Kidney (tissue), 22 donors: ENCODE measurements around the gene HYPK. TPM values are rescaled to one million over a fixed set of nuclear protein-coding genes. Genes with fewer than 3 reads are reported as not detected.

Experiments used
- DNase-seq, 5 donors: peaks; one replicate each; pipeline ENCODE4 v3.0.0-alpha.2; 2013 to 2020
- FAIRE-seq: peaks from 2 replicates; lab custom pipeline; 2012; peaks lifted over from hg19 to GRCh38; lab: Jason Lieb, UNC
- H3K27ac ChIP-seq, 2 donors: one replicate each; pipeline ENCODE4 v1.7.0; 2013; ENCODE audit warnings: low read depth in 2 of 2, low read length in 2 of 2, inconsistent platforms in 1 of 2
- H3K27me3 ChIP-seq: one replicate; pipeline ENCODE4 v1.7.1; 2013; ENCODE audit warnings: low read length, inconsistent platforms; ENCODE audit not compliant: control insufficient read depth, insufficient read depth
- H3K36me3 ChIP-seq, 3 donors: one replicate each; pipeline versions ENCODE4 v1.7.0 to v1.7.1; 2013; ENCODE audit warnings: low read length in 3 of 3, control low read depth in 1 of 3, inconsistent platforms in 1 of 3; ENCODE audit not compliant: insufficient read depth in 3 of 3, control insufficient read depth in 2 of 3
- H3K4me1 ChIP-seq, 3 donors: one replicate each; pipeline versions ENCODE4 v1.7.0 to v1.7.1; 2013; ENCODE audit warnings: low read length in 3 of 3, inconsistent platforms in 1 of 3, low read depth in 1 of 3; ENCODE audit not compliant: control insufficient read depth in 2 of 3, insufficient read depth in 2 of 3
- H3K4me3 ChIP-seq, 3 donors: one replicate each; pipeline versions ENCODE4 v1.7.0 to v1.8.1; 2013; ENCODE audit warnings: low read length in 3 of 3, control low read depth in 1 of 3, inconsistent platforms in 1 of 3
- H3K9ac ChIP-seq, 3 donors: one replicate each; pipeline versions ENCODE4 v1.7.0 to v1.7.1; 2013; ENCODE audit warnings: low read length in 3 of 3, control low read depth in 1 of 3, inconsistent platforms in 1 of 3
- H3K9me3 ChIP-seq, 3 donors: one replicate each; pipeline versions ENCODE4 v1.7.0 to v1.7.1; 2013; ENCODE audit warnings: low read length in 3 of 3, control low read depth in 1 of 3, inconsistent platforms in 1 of 3; ENCODE audit not compliant: control insufficient read depth in 2 of 3, insufficient read depth in 1 of 3
- CTCF ChIP-seq: IDR thresholded peaks from 3 replicates; pipeline ENCODE4 v1.5.1; 2012; ENCODE audit warnings: mild to moderate bottlenecking, moderate library complexity, borderline replicate concordance; ENCODE audit not compliant: insufficient read depth; ENCODE audit errors: extremely low read depth
- intact Hi-C: fragments of 100-400 bp; cut with DNase I; formaldehyde crosslinking; loops from one replicate; pipeline ENCODE4 v1.11.1; 2022
- long read RNA-seq, 10 donors: library from polyadenylated mRNA in 1 of 10; unstranded in 1 of 10; transcript quantifications; one replicate each; pipeline ENCODE4 v2.0.0 and lab custom pipeline, GENCODE V29; 2021 to 2026
- polyA plus RNA-seq: library from polyadenylated mRNA; stranded (reverse); fragments of 350-450 nt; fragmentation: Illumina TruSeq; extraction: RNeasy Lipid Tissue Mini Kit (QIAGEN cat#74804); gene quantifications from one replicate; pipeline ENCODE4 v1.2.3, GENCODE V29; 2014; ENCODE audit warnings: low read depth, low replicate concordance; ENCODE audit not compliant: insufficient read depth
- total RNA-seq: library from RNA; stranded (reverse); fragmentation: NEBNext Ultra II Directional; extraction: Animal tissue kit (Norgen Biotek cat#: 25700); gene quantifications from one replicate; pipeline ENCODE4 v1.2.1, GENCODE V29; 2021
- donor health status: control.
- donor health status: control.
- donor health status: control.
- donor health status: control.
- donor health status: control.
- donor health status: DM: yes; HTN: yes; CAD: no.
- donor health status: Normal renal cell carcinoma (clear cell type).

HYPK gene
- 10.2 TPM for total RNA-seq
- 7.7 TPM for polyA plus RNA-seq
- long read RNA-seq, donor 1, transcript HYPK-202 (4 exons, 1,051 nt): major isoform, 45 of 48 reads
- long read RNA-seq, donor 1, partial matches to known transcripts: 0 of 48 reads
- long read RNA-seq, donor 1, other reads (novel, unspliced or antisense): 0 of 48 reads
- long read RNA-seq, donor 2, transcript HYPK-202 (4 exons, 1,051 nt): major isoform, 62 of 65 reads
- long read RNA-seq, donor 2, partial matches to known transcripts: 0 of 65 reads
- long read RNA-seq, donor 2, other reads (novel, unspliced or antisense): 0 of 65 reads
- long read RNA-seq, donor 3, full-length matches to known transcripts: 104 of 104 reads
- long read RNA-seq, donor 3, partial matches to known transcripts: 0 of 104 reads
- long read RNA-seq, donor 3, other reads (novel, unspliced or antisense): 0 of 104 reads
- long read RNA-seq, donor 4, full-length matches to known transcripts: 57 of 57 reads
- long read RNA-seq, donor 4, partial matches to known transcripts: 0 of 57 reads
- long read RNA-seq, donor 4, other reads (novel, unspliced or antisense): 0 of 57 reads
- long read RNA-seq, donor 5, partial matches to known transcripts: 0 of 2 reads
- long read RNA-seq, donor 5, other reads (novel, unspliced or antisense): 0 of 2 reads
- long read RNA-seq, donor 6, transcript HYPK-202 (4 exons, 1,051 nt): major isoform, 132 of 138 reads
- long read RNA-seq, donor 6, transcript HYPK-205 (2 exons, 933 nt): minor isoform, 6 of 138 reads
- long read RNA-seq, donor 6, partial matches to known transcripts: 0 of 138 reads
- long read RNA-seq, donor 6, other reads (novel, unspliced or antisense): 0 of 138 reads
- long read RNA-seq, donor 7, transcript HYPK-202 (4 exons, 1,051 nt): major isoform, 38 of 38 reads
- long read RNA-seq, donor 7, partial matches to known transcripts: 0 of 38 reads
- long read RNA-seq, donor 7, other reads (novel, unspliced or antisense): 0 of 38 reads
- long read RNA-seq, donor 8, transcript HYPK-202 (4 exons, 1,051 nt): major isoform, 86 of 87 reads
- long read RNA-seq, donor 8, partial matches to known transcripts: 0 of 87 reads
- long read RNA-seq, donor 8, other reads (novel, unspliced or antisense): 0 of 87 reads
- long read RNA-seq, donor 9, transcript HYPK-202 (4 exons, 1,051 nt): major isoform, 38 of 39 reads
- long read RNA-seq, donor 9, partial matches to known transcripts: 0 of 39 reads
- long read RNA-seq, donor 9, other reads (novel, unspliced or antisense): 0 of 39 reads
- long read RNA-seq, donor 10, transcript HYPK-202 (4 exons, 1,051 nt): major isoform, 48 of 50 reads
- long read RNA-seq, donor 10, partial matches to known transcripts: 0 of 50 reads
- long read RNA-seq, donor 10, other reads (novel, unspliced or antisense): 0 of 50 reads

GRCh38 chr15:43800286-43801141 is at the start of gene HYPK:
TSS of gene HYPK (plus strand) at chr15:43800599. CDS start at chr15:43800623, 24 bp downstream.
- Histone ChIP-seq H3K9me3 (no peaks in the 10 kb centered on the region), H3K4me3 (peak within 1 kb of the TSS; percentile 97 to 99 (median 98)), H3K27me3 (no peaks in the 10 kb centered on the region), H3K9ac (peak within 1 kb of the TSS; percentile 96 to 97 (median 97)), H3K36me3 (peaks cover 7 to 20% (median 12%) of the 10 kb centered on the region in 3 donors), H3K4me1 (peaks cover 0 to 22% (median 18%) of the 10 kb centered on the region in 3 donors), H3K27ac (peak within 1 kb of the TSS; percentile 98 to 100)
- FAIRE-seq: peak; percentile 39
- no peak for TF ChIP-seq CTCF
- intact Hi-C loops: no loop called here
- DNase-seq: peak; percentile 95 to 97 (median 96)

GRCh38 chr15:43751885-43752284 is 48.5 kb upstream of the HYPK start:
- no peak for FAIRE-seq
- intact Hi-C loops: no loop called here
- H3K4me1 ChIP-seq: peaks cover 0 to 2% (median 0%) of the 10 kb centered on the region in 3 donors

More at GRCh38 chr15:43751885-43752284, 48.5 kb upstream of the HYPK start:
- no peaks in the 10 kb centered on the region for H3K9me3 ChIP-seq
- H3K4me3 ChIP-seq: no peak overlapping the region
- peaks cover 0 to 11% (median 8%) of the 10 kb centered on the region in 3 donors for H3K36me3 ChIP-seq
- no peaks in the 10 kb centered on the region for H3K27me3 ChIP-seq
- no peak overlapping the region for H3K27ac ChIP-seq
- no peak for TF ChIP-seq CTCF
- no peak overlapping the region for H3K9ac ChIP-seq
- DNase-seq: no peak
